HepG2 (cell line): ENCODE results near the gene RHBDD3. TPM values are rescaled to one million over a fixed set of nuclear protein-coding genes. Genes with fewer than 3 reads are reported as not detected.
A peak's percentile ranks its signal among the peaks of the same experiment; 100 is the strongest.

Source experiments
- CREB1 ChIP-seq, 2 experiments: fragments of 450-650 bp in 1 of 2; IDR thresholded peaks; 2 replicates each; pipeline ENCODE4 v1.6.1; 2016 to 2017; ENCODE audit warnings: control low read depth in 1 of 2, mild to moderate bottlenecking in 1 of 2, missing compliant biosample characterization in 1 of 2, missing genetic modification characterization in 1 of 2
- NCOR1 ChIP-seq: fragments of 200-600 bp; sonication (generic); IDR thresholded peaks from 2 replicates; pipeline ENCODE4 v1.7.0; 2017; ENCODE audit warnings: antibody characterized with exemption, low read length, borderline replicate concordance
- NFE2L2 ChIP-seq: fragments of 150-350 bp; IDR thresholded peaks from 2 replicates; pipeline ENCODE4 v1.6.1; 2014; ENCODE audit warnings: low read length
- NONO ChIP-seq, 2 experiments: fragments of 450-650 bp in 1 of 2; sonication (generic) in 1 of 2; formaldehyde crosslinking in 1 of 2; IDR thresholded peaks in 1 of 2; conservative IDR thresholded peaks in 1 of 2; 2 replicates each; pipeline versions ENCODE4 v1.6.1 to v1.8.0; 2017 to 2022; ENCODE audit warnings: mild to moderate bottlenecking in 1 of 2, missing genetic modification reagents in 1 of 2, moderate library complexity in 1 of 2
- PAXIP1 ChIP-seq: sonication (generic); formaldehyde crosslinking; conservative IDR thresholded peaks from 2 replicates; pipeline ENCODE4 v1.4.0; 2020; ENCODE audit warnings: mild to moderate bottlenecking, missing genetic modification reagents, moderate library complexity
- PBX3 ChIP-seq: sonication (generic); formaldehyde crosslinking; IDR thresholded peaks from 2 replicates; pipeline ENCODE4 v1.8.1; 2023; ENCODE audit warnings: missing genetic modification reagents, inconsistent platforms, borderline replicate concordance
- TAF15 ChIP-seq: fragments of 200-400 bp; formaldehyde crosslinking; IDR thresholded peaks from one replicate; pipeline ENCODE4 v1.6.1; 2018; ENCODE audit warnings: mild to moderate bottlenecking, low read depth, low read length; ENCODE audit not compliant: poor library complexity, severe bottlenecking
- TSC22D2 ChIP-seq: sonication (generic); formaldehyde crosslinking; IDR thresholded peaks from 2 replicates; pipeline ENCODE4 v1.5.1; 2020; ENCODE audit warnings: missing genetic modification reagents, mild to moderate bottlenecking, borderline replicate concordance
- ZKSCAN5 ChIP-seq: sonication (generic); formaldehyde crosslinking; IDR thresholded peaks from 2 replicates; pipeline ENCODE4 v1.5.1; 2020; ENCODE audit warnings: mild to moderate bottlenecking, missing genetic modification reagents
- ZNF598 ChIP-seq: sonication (generic); formaldehyde crosslinking; IDR thresholded peaks from 2 replicates; pipeline ENCODE4 v1.5.1; 2020; ENCODE audit warnings: mild to moderate bottlenecking, missing genetic modification reagents, borderline replicate concordance
- ZNF746 ChIP-seq: sonication (generic); formaldehyde crosslinking; IDR thresholded peaks from 2 replicates; pipeline ENCODE4 v1.8.0; 2022; ENCODE audit warnings: mild to moderate bottlenecking, missing genetic modification reagents
- ZNF781 ChIP-seq: sonication (generic); formaldehyde crosslinking; IDR thresholded peaks from 2 replicates; pipeline ENCODE4 v1.5.1; 2020; ENCODE audit warnings: borderline replicate concordance, mild to moderate bottlenecking, missing genetic modification reagents; ENCODE audit errors: not compliant biosample characterization
- polyA plus RNA-seq, 8 experiments: library from polyadenylated mRNA; depleted of rRNA in 3 of 8; stranded (reverse) in 7 of 8; unstranded in 1 of 8; fragments of >200 nt; fragmentation: Illumina TruSeq in 4 of 8; extraction: Trizol in 4 of 8; gene quantifications; 2 replicates each; pipeline versions ENCODE4 v1.2.1 to v1.2.3, GENCODE V29; 2011 to 2016; ENCODE audit warnings: low read depth in 4 of 8, missing spikeins in 1 of 8, mixed read lengths in 1 of 8; ENCODE audit not compliant: insufficient read depth in 1 of 8
- total RNA-seq, 5 experiments: library from RNA; depleted of rRNA; stranded (reverse); fragments of >200 nt; fragmentation: Illumina TruSeq; extraction: Trizol; gene quantifications; 2 replicates each; pipeline ENCODE4 v1.2.3, GENCODE V29; 2016; ENCODE audit warnings: low read depth in 1 of 5
- TF ChIP-seq, protein P1 (sequence below): sonication (generic); formaldehyde crosslinking; IDR thresholded peaks from 2 replicates; pipeline ENCODE4 v1.5.0; 2020; ENCODE audit warnings: mild to moderate bottlenecking, missing genetic modification reagents

RHBDD3 gene
- total and polyA plus RNA-seq, 2 of the 13 experiments (the other 11 are each of a cell fraction or from before 2014, with no cell fraction given): 12.1 to 26.7 TPM

GRCh38 chr22:29219881-29220670 is 47.7 kb downstream of the RHBDD3 start (continued):
- TF ChIP-seq NONO (IDR thresholded peaks at IDR 0.05) (no peak), NONO (CRISPR knock-in tag; conservative IDR thresholded peaks at IDR 0.05) (peak; percentile 33; the same call in 1 of the 2 replicates), TSC22D2 (CRISPR knock-in tag) (0 out of 2 replicates have a peak, but pooled peaks have one; percentile 29), PAXIP1 (peak; percentile 51; the same call in 1 of the 2 replicates), NFE2L2 (no peak), ZNF781 (CRISPR knock-in tag) (no peak), TAF15 (no peak), PBX3 (CRISPR knock-in tag) (no peak), ZNF598 (CRISPR knock-in tag) (no peak), ZKSCAN5 (CRISPR knock-in tag) (no peak), CREB1 (IDR thresholded peaks at IDR 0.05) (no peak), CREB1 (CRISPR knock-in tag; IDR thresholded peaks at IDR 0.05) (no peak), NCOR1 (no peak), ZNF746 (CRISPR knock-in tag) (no peak)
- TF ChIP-seq, protein P1, sequence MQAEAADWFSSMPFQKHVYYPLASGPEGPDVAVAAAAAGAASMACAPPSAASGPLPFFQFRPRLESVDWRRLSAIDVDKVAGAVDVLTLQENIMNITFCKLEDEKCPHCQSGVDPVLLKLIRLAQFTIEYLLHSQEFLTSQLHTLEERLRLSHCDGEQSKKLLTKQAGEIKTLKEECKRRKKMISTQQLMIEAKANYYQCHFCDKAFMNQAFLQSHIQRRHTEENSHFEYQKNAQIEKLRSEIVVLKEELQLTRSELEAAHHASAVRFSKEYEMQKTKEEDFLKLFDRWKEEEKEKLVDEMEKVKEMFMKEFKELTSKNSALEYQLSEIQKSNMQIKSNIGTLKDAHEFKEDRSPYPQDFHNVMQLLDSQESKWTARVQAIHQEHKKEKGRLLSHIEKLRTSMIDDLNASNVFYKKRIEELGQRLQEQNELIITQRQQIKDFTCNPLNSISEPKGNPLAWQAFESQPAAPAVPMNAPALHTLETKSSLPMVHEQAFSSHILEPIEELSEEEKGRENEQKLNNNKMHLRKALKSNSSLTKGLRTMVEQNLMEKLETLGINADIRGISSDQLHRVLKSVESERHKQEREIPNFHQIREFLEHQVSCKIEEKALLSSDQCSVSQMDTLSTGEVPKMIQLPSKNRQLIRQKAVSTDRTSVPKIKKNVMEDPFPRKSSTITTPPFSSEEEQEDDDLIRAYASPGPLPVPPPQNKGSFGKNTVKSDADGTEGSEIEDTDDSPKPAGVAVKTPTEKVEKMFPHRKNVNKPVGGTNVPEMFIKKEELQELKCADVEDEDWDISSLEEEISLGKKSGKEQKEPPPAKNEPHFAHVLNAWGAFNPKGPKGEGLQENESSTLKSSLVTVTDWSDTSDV (CRISPR knock-in tag): no peak
